Stimulated activated CD4-positive, alpha-beta T cell treated with anti-CD3 and anti-CD28 coated beads, TNF-alpha, amount 100 ng/mL, for 48 hours (primary cell): ENCODE measurements around the gene VPREB1.
"Not testable (repeated sequence)": the region's sequence is repeated elsewhere in the genome, so short reads cannot be mapped to it uniquely, and the experiment has no call there.

Experiments
- DNase-seq, 3 donors: peaks; one replicate each; pipeline ENCODE4 v3.0.0-alpha.2; 2020; ENCODE audit warnings: low read depth in 3 of 3

The VPREB1 gene

GRCh38 chr22:22245935-22246525, 1.4 kb downstream of the VPREB1 start:
- DNase-seq = no peak

GRCh38 chr22:22246706-22247105, 2.1 kb downstream of the VPREB1 start:
- no peak for DNase-seq

- DNase-seq = no peak
Measured at GRCh38 chr22:22248878-22249277, 4.3 kb downstream of the VPREB1 start.

- not testable (repeated sequence) for DNase-seq
Measured at GRCh38 chr22:22250651-22251050, 6.1 kb downstream of the VPREB1 start.

- DNase-seq = not testable (repeated sequence)
Measured at GRCh38 chr22:22256133-22256532, 11.5 kb downstream of the VPREB1 start.

GRCh38 chr22:22258597-22259415, 14.2 kb downstream of the VPREB1 start:
- not testable (repeated sequence) for DNase-seq

GRCh38 chr22:22260169-22260568, 15.6 kb downstream of the VPREB1 start:
- not testable (repeated sequence) for DNase-seq

GRCh38 chr22:22260586-22260985, 16.0 kb downstream of the VPREB1 start:
- DNase-seq = not testable (repeated sequence)

- DNase-seq = not testable (repeated sequence)
Measured at GRCh38 chr22:22262332-22263074, 17.9 kb downstream of the VPREB1 start.

GRCh38 chr22:22263823-22264222, 19.2 kb downstream of the VPREB1 start:
- not testable (repeated sequence) for DNase-seq

- DNase-seq = not testable (repeated sequence)
Measured at GRCh38 chr22:22270036-22270676, 25.6 kb downstream of the VPREB1 start.

- DNase-seq = not testable (repeated sequence)
Measured at GRCh38 chr22:22277423-22277822, 32.8 kb downstream of the VPREB1 start.

- not testable (repeated sequence) for DNase-seq
Measured at GRCh38 chr22:22284962-22285756, 40.6 kb downstream of the VPREB1 start.

GRCh38 chr22:22286390-22287105, 42.0 kb downstream of the VPREB1 start:
- DNase-seq = not testable (repeated sequence)

- not testable (repeated sequence) for DNase-seq
Measured at GRCh38 chr22:22287106-22287626, 42.6 kb downstream of the VPREB1 start.

GRCh38 chr22:22289666-22290065, 45.1 kb downstream of the VPREB1 start:
- DNase-seq = not testable (repeated sequence)

GRCh38 chr22:22291129-22291806, 46.7 kb downstream of the VPREB1 start:
- not testable (repeated sequence) for DNase-seq

GRCh38 chr22:22292656-22293055, 48.1 kb downstream of the VPREB1 start:
- not testable (repeated sequence) for DNase-seq

GRCh38 chr22:22293436-22293835, 48.9 kb downstream of the VPREB1 start:
- not testable (repeated sequence) for DNase-seq
